Uterus (tissue), 4 donors: Measurements from ENCODE around the gene HIVEP3. TPM values are rescaled to one million over a fixed set of nuclear protein-coding genes. Genes with fewer than 3 reads are reported as not detected.

Source experiments
- DNase-seq, 2 donors: peaks; one replicate each; pipeline ENCODE4 v3.0.0-alpha.2; 2019 to 2020
- H3K27ac ChIP-seq, 2 donors: fragments of 200-600 bp; sonication (generic); 1 replicate in 1 of 2; 2 replicates in 1 of 2; pipeline ENCODE4 v1.5.1; 2016 to 2018
- H3K27me3 ChIP-seq, 2 donors: fragments of 200-600 bp; sonication (generic); one replicate each; pipeline ENCODE4 v1.5.1; 2018 to 2019; ENCODE audit warnings: control low read depth in 1 of 2
- H3K36me3 ChIP-seq, 2 donors: fragments of 200-600 bp; sonication (generic); one replicate each; pipeline ENCODE4 v1.5.1; 2019; ENCODE audit warnings: control low read depth in 1 of 2
- H3K4me1 ChIP-seq, 2 donors: fragments of 200-600 bp; sonication (generic); one replicate each; pipeline ENCODE4 v1.5.1; 2018 to 2019; ENCODE audit warnings: control low read depth in 1 of 2
- H3K4me3 ChIP-seq, 2 donors: fragments of 200-600 bp; sonication (generic); 1 replicate in 1 of 2; 2 replicates in 1 of 2; pipeline ENCODE4 v1.5.1; 2018 to 2019; ENCODE audit warnings: mild to moderate bottlenecking in 1 of 2
- H3K9me3 ChIP-seq, 2 donors: fragments of 200-600 bp; sonication (generic); one replicate each; pipeline ENCODE4 v1.5.1; 2019; ENCODE audit warnings: control low read depth in 1 of 2
- CTCF ChIP-seq, 4 experiments: fragments of 200-600 bp in 2 of 4; fragments of 450-650 bp in 2 of 4; sonication (generic) in 2 of 4; IDR thresholded peaks; one replicate each; pipeline ENCODE4 v1.5.1; 2016 to 2019; ENCODE audit warnings: antibody characterized with exemption in 4 of 4, mild to moderate bottlenecking in 2 of 4, moderate library complexity in 1 of 4
- POLR2A ChIP-seq, 2 donors: fragments of 450-650 bp; IDR thresholded peaks; one replicate each; pipeline ENCODE4 v1.6.1; 2016; ENCODE audit warnings: antibody characterized with exemption in 2 of 2, mild to moderate bottlenecking in 1 of 2, moderate library complexity in 1 of 2
- intact Hi-C: fragments of 100-400 bp; cut with DNase I; formaldehyde crosslinking; loops from one replicate; pipeline ENCODE4 v1.15.1; 2023; ENCODE audit warnings: low total_unique reads
- total RNA-seq, 4 donors: library from RNA; depleted of rRNA in 3 of 4; stranded (reverse); fragments of >200 nt in 3 of 4; gene quantifications; one replicate each; pipeline versions ENCODE4 v1.1.0 to v1.2.4, GENCODE V29; 2014 to 2023
- donor health status: DM: yes; HTN: yes; CAD: no.

HIVEP3 gene
- total RNA-seq, 4 donors from 2014 or later = 0.51 to 7.6 (median 2.9) TPM

GRCh38 chr1:41700986-41701535 is 217.7 kb downstream of the HIVEP3 start:
- Histone ChIP-seq H3K36me3 (no peaks in the 10 kb centered on the region), H3K4me1 (no peaks in the 10 kb centered on the region), H3K4me3 (no peak overlapping the region), H3K9me3 (no peaks in the 10 kb centered on the region), H3K27ac (no peak overlapping the region), H3K27me3 (no peaks in the 10 kb centered on the region)
- intact Hi-C loops = no loop called here
- no peak for DNase-seq
- TF ChIP-seq POLR2A (IDR thresholded peaks at IDR 0.05) (no peak), CTCF (IDR thresholded peaks at IDR 0.05) (no peak)

- Histone ChIP-seq H3K36me3 (no peaks in the 10 kb centered on the region), H3K27me3 (no peaks in the 10 kb centered on the region), H3K4me3 (no peak overlapping the region), H3K9me3 (no peaks in the 10 kb centered on the region), H3K4me1 (no peaks in the 10 kb centered on the region), H3K27ac (no peak overlapping the region)
- TF ChIP-seq POLR2A (IDR thresholded peaks at IDR 0.05) (no peak), CTCF (IDR thresholded peaks at IDR 0.05) (no peak)
- intact Hi-C loops = no loop called here
- no peak for DNase-seq
Observed at GRCh38 chr1:41700581-41700980, 218.1 kb downstream of the HIVEP3 start.

GRCh38 chr1:41699861-41700248 is 218.9 kb downstream of the HIVEP3 start:
- Histone ChIP-seq H3K36me3 (no peaks in the 10 kb centered on the region), H3K4me3 (no peak overlapping the region), H3K9me3 (no peaks in the 10 kb centered on the region), H3K4me1 (no peaks in the 10 kb centered on the region), H3K27ac (no peak overlapping the region), H3K27me3 (no peaks in the 10 kb centered on the region)
- TF ChIP-seq POLR2A (IDR thresholded peaks at IDR 0.05) (no peak), CTCF (IDR thresholded peaks at IDR 0.05) (no peak)
- intact Hi-C loops = no loop called here
- DNase-seq = no peak

GRCh38 chr1:41698916-41699860 is 219.5 kb downstream of the HIVEP3 start:
- Histone ChIP-seq H3K27ac (no peak overlapping the region), H3K36me3 (no peaks in the 10 kb centered on the region), H3K4me3 (no peak overlapping the region), H3K9me3 (no peaks in the 10 kb centered on the region), H3K27me3 (no peaks in the 10 kb centered on the region), H3K4me1 (no peaks in the 10 kb centered on the region)
- TF ChIP-seq CTCF (IDR thresholded peaks at IDR 0.05) = no peak
- TF ChIP-seq POLR2A (IDR thresholded peaks at IDR 0.05) = no peak
- intact Hi-C loops = no loop called here
- DNase-seq = no peak

- no peak for TF ChIP-seq POLR2A (IDR thresholded peaks at IDR 0.05)
- no peak for TF ChIP-seq CTCF (IDR thresholded peaks at IDR 0.05)
- DNase-seq = no peak
- H3K9me3 ChIP-seq = no peaks in the 10 kb centered on the region
- H3K36me3 ChIP-seq = no peaks in the 10 kb centered on the region
- H3K4me3 ChIP-seq = no peak overlapping the region
- H3K4me1 ChIP-seq = no peaks in the 10 kb centered on the region
- intact Hi-C loops = no loop called here
- H3K27ac ChIP-seq = no peak overlapping the region
- no peaks in the 10 kb centered on the region for H3K27me3 ChIP-seq
Observed at GRCh38 chr1:41696381-41696780, 222.3 kb downstream of the HIVEP3 start.
